ENCODE results near the gene CD96. TPM values are rescaled to one million over a fixed set of nuclear protein-coding genes. Genes with fewer than 3 reads are reported as not detected.
"Not testable (repeated sequence)": the region's sequence is repeated elsewhere in the genome, so short reads cannot be mapped to it uniquely, and the experiment has no call there.

CD96 gene
- total RNA-seq, 1 donor from 2014 or later, result 50.5 TPM

DNA sequence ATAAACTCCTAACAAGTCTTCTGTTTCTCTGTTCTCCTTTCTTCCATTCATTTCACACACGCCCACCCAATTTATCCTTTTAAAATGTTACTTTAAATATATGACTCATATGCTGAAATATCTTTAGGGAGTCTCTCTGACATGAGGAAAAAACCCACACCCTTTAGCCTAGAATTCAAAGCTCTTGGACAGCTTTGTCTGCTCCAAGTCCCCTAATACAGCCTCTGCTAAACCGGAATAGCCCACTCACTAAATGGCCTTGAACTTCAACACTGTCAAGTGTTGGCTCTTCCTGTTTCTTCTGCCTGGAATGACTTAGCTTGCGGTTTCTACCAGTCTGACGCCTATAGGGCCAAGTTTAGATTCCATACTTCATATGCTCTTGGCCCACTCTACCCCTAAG is 3.3 kb upstream of the CD96 start:
- Mint-ChIP-seq H3K27me3 (no peaks in the 10 kb centered on the region), H3K4me1 (peaks cover 71% of the 10 kb centered on the region), H3K9me3 (peaks cover 5% of the 10 kb centered on the region), H3K36me3 (ENCODE audit: low read depth) (peaks cover 4% of the 10 kb centered on the region), H3K4me3 (peak overlapping the region; percentile 79), H3K27ac (peak overlapping the region; percentile 89)
- DNase-seq, result peak; percentile 64
- intact Hi-C loops (cut with micrococcal nuclease), result loop anchor here (1.0 to 2.0 kb wide), 7 partner anchors 200 to 1806 kb away; partner anchors contain the start of gene NECTIN3

DNA sequence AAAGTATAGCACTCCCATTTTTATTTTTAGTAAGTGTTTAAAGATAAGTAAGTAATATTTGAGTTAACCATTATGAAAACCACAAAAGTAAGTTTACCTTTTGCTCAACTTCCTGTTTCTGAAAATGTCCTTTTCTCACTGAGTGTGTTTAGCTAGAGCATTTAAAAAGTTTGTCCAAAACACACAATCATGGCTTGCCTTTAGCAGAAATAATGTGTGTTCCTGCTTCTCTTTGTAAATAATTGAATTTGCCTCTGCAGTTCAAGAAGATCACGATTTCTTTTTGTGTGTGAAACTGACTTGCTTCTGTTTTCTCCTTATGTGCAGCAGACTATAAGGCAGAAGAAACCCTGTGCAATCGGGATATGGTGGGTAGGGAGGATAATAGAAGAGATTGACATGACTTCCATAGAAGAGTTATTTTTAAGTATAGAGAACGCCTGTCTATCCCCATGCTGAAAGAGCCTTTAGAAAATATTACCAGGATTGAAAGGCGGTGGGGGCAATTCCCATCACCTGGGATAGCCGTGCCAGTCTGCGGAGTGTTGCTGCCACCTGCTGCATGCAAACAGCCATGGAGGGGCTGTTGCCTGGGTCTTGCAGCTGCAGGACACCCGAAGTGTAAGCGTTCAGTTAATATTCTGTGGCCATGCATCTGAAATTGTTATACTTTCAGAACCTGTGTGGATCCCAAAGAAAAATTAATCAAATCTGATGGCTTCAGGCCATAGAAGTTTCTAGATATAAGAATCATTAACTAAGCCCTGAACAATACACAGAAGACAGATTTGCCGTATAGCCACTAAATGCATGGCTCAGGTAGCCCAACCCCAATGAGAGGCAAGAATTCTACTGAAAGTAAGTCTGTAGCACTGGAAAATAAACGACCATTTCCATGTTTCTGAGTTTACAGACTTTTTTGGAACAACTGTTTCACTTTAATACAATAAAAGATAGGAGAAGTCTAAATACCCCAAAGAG is 2.4 kb upstream of the CD96 start:
- H3K27ac Mint-ChIP-seq, result peak overlapping the region; percentile 89
- H3K4me1 Mint-ChIP-seq, result peaks cover 74% of the 10 kb centered on the region
- no peaks in the 10 kb centered on the region for H3K27me3 Mint-ChIP-seq
- intact Hi-C loops (cut with micrococcal nuclease), result loop anchor here (1.0 to 10.0 kb wide), 10 partner anchors 201 to 1807 kb away; partner anchors contain the start of genes BTLA, GTPBP8 and NECTIN3
- H3K4me3 Mint-ChIP-seq, result peak overlapping the region; percentile 79
- peaks cover 5% of the 10 kb centered on the region for H3K9me3 Mint-ChIP-seq
- peak; percentile 89 for DNase-seq
- peaks cover 8% of the 10 kb centered on the region for H3K36me3 Mint-ChIP-seq (ENCODE audit: low read depth)

DNA sequence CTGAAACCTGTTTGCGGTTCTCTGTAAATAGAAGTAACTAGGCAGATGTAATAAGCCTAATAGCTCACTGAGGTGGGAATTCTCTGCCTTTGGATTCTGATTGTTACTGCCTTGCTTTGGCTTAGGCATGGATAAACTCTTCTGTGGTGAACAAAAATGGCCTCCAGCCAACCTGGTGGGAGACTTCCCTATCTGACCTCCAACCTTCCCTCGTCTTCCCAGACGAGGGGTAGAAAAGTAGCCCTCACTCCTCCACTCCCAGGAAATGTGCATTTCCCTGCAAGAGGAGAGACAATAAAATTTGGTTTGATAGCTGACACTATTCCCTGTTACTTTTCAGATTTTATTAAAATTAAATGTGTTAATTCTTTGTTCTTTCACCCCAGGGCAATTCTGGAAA is 606 bp upstream of the CD96 start:
- peak overlapping the region; percentile 94 for H3K27ac Mint-ChIP-seq

DNA sequence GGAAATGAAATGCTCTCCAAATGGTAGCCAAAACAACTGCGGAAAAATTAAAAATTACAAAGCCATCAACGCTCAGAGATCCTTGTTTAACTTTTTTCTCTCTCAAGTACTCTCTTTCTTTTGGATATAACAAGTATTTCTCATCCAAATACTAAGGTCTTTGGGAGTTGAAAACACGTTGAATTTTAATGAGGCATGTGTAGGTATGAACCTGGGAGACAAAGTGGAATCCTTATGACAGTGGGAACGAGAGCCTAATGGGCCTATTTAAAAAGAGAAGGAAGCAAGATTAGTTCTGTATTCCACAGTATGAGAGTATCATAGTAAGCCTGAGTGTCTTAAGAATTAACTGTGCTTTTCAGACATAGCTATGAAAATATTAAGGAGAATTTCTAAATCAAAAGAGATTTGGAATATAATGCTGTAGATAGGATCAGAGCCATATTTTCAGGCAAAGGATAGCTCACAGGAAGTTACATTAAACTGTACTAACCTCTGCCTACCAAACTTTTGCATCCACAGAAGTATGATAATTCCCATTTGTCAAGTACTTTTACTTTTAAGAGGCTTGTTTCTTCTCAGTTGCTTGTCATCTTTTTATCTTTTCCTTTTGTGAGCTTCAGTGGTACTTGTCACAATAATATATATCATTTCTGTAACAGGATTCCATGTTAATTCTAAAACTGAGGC is 759 bp downstream of the CD96 start:
- peaks cover 27% of the 10 kb centered on the region for H3K36me3 Mint-ChIP-seq (ENCODE audit: low read depth)
- H3K4me3 Mint-ChIP-seq, result no peak overlapping the region
- H3K27me3 Mint-ChIP-seq, result no peaks in the 10 kb centered on the region
- H3K27ac Mint-ChIP-seq, result peak overlapping the region; percentile 94
- H3K4me1 Mint-ChIP-seq, result peaks cover 82% of the 10 kb centered on the region
- intact Hi-C loops (cut with micrococcal nuclease), result loop anchor here (1.0 to 10.0 kb wide), 8 partner anchors 68 to 1452 kb away; partner anchors contain the start of genes BTLA and GTPBP8
- H3K9me3 Mint-ChIP-seq, result peaks cover 5% of the 10 kb centered on the region
- peak; percentile 56 for DNase-seq

More for the DNA sequence above, 606 bp upstream of the CD96 start:
- H3K4me3 Mint-ChIP-seq, result no peak overlapping the region
- peaks cover 24% of the 10 kb centered on the region for H3K36me3 Mint-ChIP-seq (ENCODE audit: low read depth)
- intact Hi-C loops (cut with micrococcal nuclease), result loop anchor here (5.0 to 10.0 kb wide), 3 partner anchors 229 to 1453 kb away; partner anchors contain the start of genes BTLA and GTPBP8
- no peaks in the 10 kb centered on the region for H3K27me3 Mint-ChIP-seq
- peaks cover 82% of the 10 kb centered on the region for H3K4me1 Mint-ChIP-seq
- peaks cover 5% of the 10 kb centered on the region for H3K9me3 Mint-ChIP-seq
- DNase-seq, result peak; percentile 57

DNA sequence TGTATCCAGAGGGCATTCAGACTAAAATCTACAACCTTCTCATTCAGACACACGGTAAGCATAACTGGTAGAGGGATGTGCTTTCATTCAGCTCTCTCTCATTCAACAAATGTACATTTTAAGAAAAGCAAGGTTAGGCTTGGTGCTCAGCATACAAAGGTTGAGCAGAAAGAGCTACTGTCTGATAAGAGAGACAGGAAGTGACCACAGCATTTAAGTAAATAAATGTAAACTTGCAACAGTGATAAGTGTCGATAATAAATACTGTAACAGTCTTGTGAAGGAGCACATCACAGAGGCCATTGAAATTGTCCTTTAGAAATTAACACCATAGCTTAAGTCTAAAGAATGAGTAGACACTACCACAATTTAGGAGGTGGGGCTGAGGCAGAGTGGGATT is 3.4 kb downstream of the CD96 start:
- intact Hi-C loops (cut with micrococcal nuclease), result loop anchor here (5.0 to 10.0 kb wide), 4 partner anchors 432 to 1449 kb away; partner anchors contain the start of genes ABHD10, BTLA, GCSAM and GTPBP8
- H3K27ac Mint-ChIP-seq, result no peak overlapping the region
- no peak overlapping the region for H3K4me3 Mint-ChIP-seq
- H3K9me3 Mint-ChIP-seq, result no peaks in the 10 kb centered on the region
- peaks cover 65% of the 10 kb centered on the region for H3K4me1 Mint-ChIP-seq
- no peaks in the 10 kb centered on the region for H3K27me3 Mint-ChIP-seq
- H3K36me3 Mint-ChIP-seq (ENCODE audit: low read depth), result peaks cover 27% of the 10 kb centered on the region
- peak; percentile 58 for DNase-seq

DNA sequence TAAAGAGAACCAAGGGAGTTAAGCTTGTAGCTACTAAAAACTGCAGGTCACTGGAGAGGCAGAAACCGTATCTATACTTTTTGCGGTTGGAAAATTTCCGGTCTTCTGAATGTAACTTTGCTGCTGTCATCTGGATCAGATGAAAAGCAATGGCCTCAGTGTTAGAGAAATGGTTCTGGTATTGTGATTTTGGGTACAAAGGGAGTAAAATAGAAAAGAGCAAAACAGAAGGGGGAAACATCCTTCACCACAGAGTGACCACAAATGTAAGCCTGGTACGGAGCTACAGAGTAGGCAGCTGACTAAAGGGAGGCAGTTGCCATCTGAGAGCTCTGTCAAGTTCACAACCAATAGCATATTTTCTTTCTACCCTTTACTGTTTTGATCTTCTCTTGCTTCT is 5.6 kb downstream of the CD96 start:
- intact Hi-C loops (cut with micrococcal nuclease), result loop anchor here (1.0 to 10.0 kb wide), 9 partner anchors 31 to 1447 kb away; partner anchors contain the start of genes ABHD10, BTLA, GCSAM and GTPBP8
- Mint-ChIP-seq H3K27me3 (no peaks in the 10 kb centered on the region), H3K4me3 (no peak overlapping the region), H3K4me1 (peaks cover 46% of the 10 kb centered on the region), H3K36me3 (ENCODE audit: low read depth) (peaks cover 39% of the 10 kb centered on the region), H3K27ac (no peak overlapping the region), H3K9me3 (no peaks in the 10 kb centered on the region)
- peak; percentile 87 for DNase-seq

DNA sequence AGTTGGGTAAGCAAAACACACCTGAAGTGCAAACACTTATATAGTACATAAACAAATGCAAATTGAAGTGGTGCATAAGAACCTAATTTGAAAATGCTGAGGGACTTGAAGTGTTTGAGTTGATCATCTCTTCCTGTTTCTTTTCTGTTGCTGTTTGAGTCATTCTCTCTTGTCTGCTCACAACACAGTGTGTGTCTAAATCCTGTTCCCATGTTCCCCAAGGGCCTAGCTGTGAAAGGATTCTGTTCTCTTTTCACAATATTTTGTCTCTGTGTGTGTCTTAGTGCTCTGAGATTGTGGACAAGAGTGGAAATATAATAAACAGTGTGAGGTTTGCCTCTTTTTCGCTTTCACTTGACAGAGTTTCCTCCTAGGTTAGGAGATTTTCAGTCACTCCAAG is 6.1 kb downstream of the CD96 start:
- Mint-ChIP-seq H3K4me1 (peaks cover 44% of the 10 kb centered on the region), H3K27me3 (no peaks in the 10 kb centered on the region), H3K4me3 (no peak overlapping the region), H3K27ac (no peak overlapping the region), H3K9me3 (no peaks in the 10 kb centered on the region), H3K36me3 (ENCODE audit: low read depth) (peaks cover 40% of the 10 kb centered on the region)
- peak; percentile 75 for DNase-seq
- intact Hi-C loops (cut with micrococcal nuclease), result loop anchor here (2.0 to 10.0 kb wide), 5 partner anchors 31 to 1447 kb away; partner anchors contain the start of genes ABHD10, BTLA, GCSAM and GTPBP8

DNA sequence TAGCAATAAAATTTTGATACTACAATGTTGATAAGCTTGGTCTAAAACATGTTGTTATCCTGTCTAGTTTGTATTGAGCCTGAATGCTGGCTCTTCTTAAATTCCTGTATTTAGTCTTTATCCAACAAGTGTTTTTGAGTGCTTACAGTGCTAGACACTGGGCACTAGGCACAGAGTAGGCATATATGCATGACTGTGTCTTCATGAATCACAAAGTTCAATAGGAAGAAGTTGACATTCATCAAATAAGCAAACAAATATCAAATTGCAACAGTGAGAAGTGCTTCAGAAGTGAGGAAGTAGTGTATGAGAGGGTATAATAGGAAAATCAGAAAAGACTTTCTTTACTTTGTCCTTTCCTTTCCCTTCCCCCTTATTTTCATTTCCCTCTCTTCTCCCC is 6.8 kb downstream of the CD96 start:
- H3K27ac Mint-ChIP-seq, result no peak overlapping the region
- intact Hi-C loops (cut with micrococcal nuclease), result loop anchor here (2.0 to 10.0 kb wide), 5 partner anchors 30 to 1446 kb away; partner anchors contain the start of genes ABHD10, BTLA, GCSAM and GTPBP8
- H3K4me1 Mint-ChIP-seq, result peaks cover 40% of the 10 kb centered on the region
- H3K36me3 Mint-ChIP-seq (ENCODE audit: low read depth), result peaks cover 38% of the 10 kb centered on the region
- no peaks in the 10 kb centered on the region for H3K27me3 Mint-ChIP-seq
- H3K4me3 Mint-ChIP-seq, result no peak overlapping the region
- peak; percentile 53 for DNase-seq
- H3K9me3 Mint-ChIP-seq, result no peaks in the 10 kb centered on the region

DNA sequence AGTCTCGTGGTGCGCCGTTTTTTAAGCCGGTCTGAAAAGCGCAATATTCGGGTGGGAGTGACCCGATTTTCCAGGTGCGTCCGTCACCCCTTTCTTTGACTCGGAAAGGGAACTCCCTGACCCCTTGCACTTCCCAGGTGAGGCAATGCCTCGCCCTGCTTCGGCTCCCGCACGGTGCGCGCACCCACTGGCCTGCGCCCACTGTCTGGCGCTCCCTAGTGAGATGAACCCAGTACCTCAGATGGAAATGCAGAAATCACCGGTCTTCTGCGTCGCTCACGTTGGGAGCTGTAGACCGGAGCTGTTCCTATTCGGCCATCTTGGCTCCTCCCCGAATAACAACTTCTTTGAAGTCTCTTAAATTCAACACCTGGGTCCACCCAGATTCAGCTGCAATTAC is 19.9 kb downstream of the CD96 start:
- H3K9me3 Mint-ChIP-seq, H3K4me3 Mint-ChIP-seq, H3K27me3 Mint-ChIP-seq: not testable (repeated sequence)

DNA sequence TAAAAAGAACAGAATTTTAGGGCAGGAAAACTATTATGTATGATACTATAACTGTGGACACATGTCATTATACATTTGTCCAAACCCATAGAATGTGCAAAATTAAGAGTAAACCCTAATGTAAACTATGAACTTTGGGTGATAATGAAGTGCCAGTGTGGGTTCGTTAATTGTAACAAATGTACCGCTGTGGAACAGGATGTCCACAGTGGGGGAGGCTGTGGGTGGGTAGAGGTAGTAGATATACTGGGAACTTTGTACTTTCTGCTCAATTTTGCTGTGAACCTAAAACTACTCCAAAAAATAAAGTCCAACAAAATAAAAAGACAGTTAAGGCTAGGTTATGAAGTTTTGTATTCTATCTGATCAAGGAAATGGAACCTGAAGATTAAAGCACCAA is 24.8 kb downstream of the CD96 start:
- peaks cover 52% of the 10 kb centered on the region for H3K36me3 Mint-ChIP-seq (ENCODE audit: low read depth)
- no peaks in the 10 kb centered on the region for H3K27me3 Mint-ChIP-seq
- H3K4me1 Mint-ChIP-seq, result peaks cover 47% of the 10 kb centered on the region
- intact Hi-C loops (cut with micrococcal nuclease), result no loop called here
- H3K27ac Mint-ChIP-seq, result peak overlapping the region; percentile 29
- no peak overlapping the region for H3K4me3 Mint-ChIP-seq
- no peaks in the 10 kb centered on the region for H3K9me3 Mint-ChIP-seq
- DNase-seq, result no peak

More for the DNA sequence above, 19.9 kb downstream of the CD96 start:
- H3K36me3 Mint-ChIP-seq (ENCODE audit: low read depth), result peaks cover 17% of the 10 kb centered on the region
- peaks cover 23% of the 10 kb centered on the region for H3K4me1 Mint-ChIP-seq
- DNase-seq; intact Hi-C loops (cut with micrococcal nuclease); H3K27ac Mint-ChIP-seq: not testable (repeated sequence)

DNA sequence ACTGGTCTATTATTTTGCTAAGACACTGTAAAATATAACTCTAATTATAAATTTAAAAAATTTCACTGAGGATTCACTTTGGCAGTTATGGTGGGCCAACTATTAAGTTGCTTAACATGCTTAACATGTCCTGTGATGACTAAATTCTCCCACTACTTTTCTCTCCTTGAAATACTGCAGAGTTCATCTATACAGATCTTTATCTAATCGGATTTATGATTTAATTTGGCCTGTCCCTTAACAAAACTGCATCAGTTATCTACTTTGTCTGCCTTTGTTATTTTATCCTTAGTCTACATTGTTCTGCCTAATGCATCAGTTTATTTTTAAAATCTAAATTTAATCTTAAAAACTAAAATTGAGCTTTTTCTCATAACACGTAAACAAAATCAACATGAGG is 26.4 kb downstream of the CD96 start:
- H3K27ac Mint-ChIP-seq, result no peak overlapping the region
- no peaks in the 10 kb centered on the region for H3K9me3 Mint-ChIP-seq
- no peak overlapping the region for H3K4me3 Mint-ChIP-seq
- intact Hi-C loops (cut with micrococcal nuclease), result no loop called here
- H3K4me1 Mint-ChIP-seq, result peaks cover 51% of the 10 kb centered on the region
- no peak for DNase-seq
- no peaks in the 10 kb centered on the region for H3K27me3 Mint-ChIP-seq
- peaks cover 57% of the 10 kb centered on the region for H3K36me3 Mint-ChIP-seq (ENCODE audit: low read depth)

DNA sequence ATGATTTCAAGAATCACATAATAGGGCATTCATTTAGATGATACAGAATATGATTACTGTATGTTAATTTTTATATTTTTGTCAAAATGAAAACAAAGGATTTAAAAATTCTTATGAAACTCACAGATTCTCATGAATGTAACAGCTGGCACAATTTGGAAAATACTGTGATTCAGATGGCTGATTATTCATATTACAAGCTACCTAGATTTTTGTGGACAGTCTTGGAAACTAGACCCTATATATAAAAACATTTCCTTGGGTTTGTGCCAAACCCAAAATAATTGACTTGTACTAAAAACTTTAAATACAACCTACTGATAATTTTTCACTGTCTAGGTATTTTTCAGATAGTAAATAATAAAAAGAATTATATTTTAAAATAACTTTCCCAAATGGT is 26.9 kb downstream of the CD96 start:
- no peaks in the 10 kb centered on the region for H3K27me3 Mint-ChIP-seq
- H3K36me3 Mint-ChIP-seq (ENCODE audit: low read depth), result peaks cover 59% of the 10 kb centered on the region
- intact Hi-C loops (cut with micrococcal nuclease), result no loop called here
- peaks cover 53% of the 10 kb centered on the region for H3K4me1 Mint-ChIP-seq
- H3K9me3 Mint-ChIP-seq, result no peaks in the 10 kb centered on the region
- no peak overlapping the region for H3K27ac Mint-ChIP-seq
- DNase-seq, result no peak
- no peak overlapping the region for H3K4me3 Mint-ChIP-seq

DNA sequence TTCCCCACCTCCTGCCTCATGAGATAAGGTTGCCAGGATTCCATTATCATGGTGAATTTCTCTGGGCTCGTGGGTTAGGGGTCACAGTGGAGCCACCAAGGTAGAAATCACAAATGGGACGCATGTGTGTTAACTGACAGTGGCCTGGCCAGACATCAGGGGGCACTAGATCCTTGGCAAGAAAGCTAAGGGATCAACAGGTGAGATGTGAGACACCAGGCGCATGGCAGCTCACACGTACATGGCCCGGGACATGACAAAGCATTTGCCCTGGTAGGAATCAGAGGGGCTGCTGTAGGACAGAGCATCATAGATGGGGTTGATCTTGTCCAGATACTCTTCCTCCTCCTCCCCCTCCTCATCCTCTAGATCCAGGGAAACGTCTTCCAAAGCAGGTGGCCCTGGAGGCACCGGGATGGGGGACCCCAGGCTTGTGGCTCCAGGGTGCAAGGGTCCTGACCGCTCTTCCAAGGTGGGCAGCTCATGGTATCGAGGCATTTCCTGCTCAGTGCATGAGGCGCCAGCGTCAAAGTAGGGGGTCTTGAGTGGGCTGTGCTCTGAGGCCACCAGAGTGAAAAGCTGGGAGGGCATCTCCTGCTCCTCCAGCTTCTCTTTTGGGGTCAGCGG is 28.5 kb downstream of the CD96 start:
- Mint-ChIP-seq H3K36me3 (ENCODE audit: low read depth) (peaks cover 58% of the 10 kb centered on the region), H3K4me1 (peaks cover 48% of the 10 kb centered on the region), H3K9me3 (no peaks in the 10 kb centered on the region), H3K27me3 (no peaks in the 10 kb centered on the region), H3K4me3 (no peak overlapping the region), H3K27ac (peak overlapping the region; percentile 31)
- peak; percentile 55 for DNase-seq
- intact Hi-C loops (cut with micrococcal nuclease), result no loop called here

Data from activated CD4-positive, alpha-beta T cell treated with anti-CD3 and anti-CD28 coated beads, Interleukin-2, amount 10 ng/mL, durations not matched to agents 24 days and 14 days (primary cell).